HG03066 (cell line): ENCODE data around the gene FIP1L1.
"Not testable (repeated sequence)": the region's sequence is repeated elsewhere in the genome, so short reads cannot be mapped to it uniquely, and the experiment has no call there.

ENCODE experiments used
- ATAC-seq: cut with Tn5 transposase; IDR thresholded peaks from one replicate; pipeline ENCODE4 v1.9.1; 2021; ENCODE audit warnings: low read depth; ENCODE audit not compliant: unreplicated experiment

Gene FIP1L1

GRCh38 chr4:53377319-53378170 is at the start of gene FIP1L1:
TSS of gene FIP1L1 (plus strand) at chr4:53377641. CDS start at chr4:53377839, 198 bp downstream.
- peak; percentile 87 for ATAC-seq

GRCh38 chr4:53334916-53335315 is 42.5 kb upstream of the FIP1L1 start:
- not testable (repeated sequence) for ATAC-seq

GRCh38 chr4:53340145-53340544 is 37.3 kb upstream of the FIP1L1 start:
- ATAC-seq = not testable (repeated sequence)

GRCh38 chr4:53346392-53346791 is 31.0 kb upstream of the FIP1L1 start:
- not testable (repeated sequence) for ATAC-seq

GRCh38 chr4:53346920-53347852 is 30.3 kb upstream of the FIP1L1 start:
- ATAC-seq = no peak

- ATAC-seq = no peak
These were observed 29.4 kb upstream of the FIP1L1 start for GRCh38 chr4:53348046-53348445.

- no peak for ATAC-seq
These were observed 28.4 kb upstream of the FIP1L1 start for GRCh38 chr4:53349091-53349491.

- ATAC-seq = no peak
These were observed 23.3 kb upstream of the FIP1L1 start for GRCh38 chr4:53354012-53354722.

GRCh38 chr4:53355930-53356521 is 21.4 kb upstream of the FIP1L1 start:
- ATAC-seq = no peak

- ATAC-seq = no peak
These were observed 16.0 kb upstream of the FIP1L1 start for GRCh38 chr4:53361451-53361850.

GRCh38 chr4:53362093-53362492 is 15.3 kb upstream of the FIP1L1 start:
- ATAC-seq = no peak

GRCh38 chr4:53364624-53365023 is 12.8 kb upstream of the FIP1L1 start:
- ATAC-seq = no peak

- peak; percentile 9 for ATAC-seq
These were observed 12.3 kb upstream of the FIP1L1 start for GRCh38 chr4:53365121-53365485.

- ATAC-seq = peak; percentile 98
These were observed 11.7 kb upstream of the FIP1L1 start, which contains the start of gene SCFD2 for GRCh38 chr4:53365486-53366300. TSS of gene SCFD2 (minus strand) at chr4:53366061.

- peak; percentile 8 for ATAC-seq
These were observed 11.1 kb upstream of the FIP1L1 start for GRCh38 chr4:53366301-53366716.

- ATAC-seq = no peak
These were observed 9.7 kb upstream of the FIP1L1 start for GRCh38 chr4:53367721-53368120.

GRCh38 chr4:53371049-53371448 is 6.4 kb upstream of the FIP1L1 start:
- no peak for ATAC-seq

- ATAC-seq = no peak
These were observed 5.5 kb upstream of the FIP1L1 start for GRCh38 chr4:53371843-53372521.

- no peak for ATAC-seq
These were observed 2.6 kb upstream of the FIP1L1 start for GRCh38 chr4:53374777-53375258.
